HG03521 (cell line): ENCODE results near the gene VPS35L.
"Not testable (repeated sequence)": the region's sequence is repeated elsewhere in the genome, so short reads cannot be mapped to it uniquely, and the experiment has no call there.

Experiments used
- ATAC-seq: cut with Tn5 transposase; IDR thresholded peaks from one replicate; pipeline ENCODE4 v1.9.1; 2021; ENCODE audit warnings: mild to moderate bottlenecking, moderate library complexity; ENCODE audit not compliant: unreplicated experiment

The VPS35L gene

DNA sequence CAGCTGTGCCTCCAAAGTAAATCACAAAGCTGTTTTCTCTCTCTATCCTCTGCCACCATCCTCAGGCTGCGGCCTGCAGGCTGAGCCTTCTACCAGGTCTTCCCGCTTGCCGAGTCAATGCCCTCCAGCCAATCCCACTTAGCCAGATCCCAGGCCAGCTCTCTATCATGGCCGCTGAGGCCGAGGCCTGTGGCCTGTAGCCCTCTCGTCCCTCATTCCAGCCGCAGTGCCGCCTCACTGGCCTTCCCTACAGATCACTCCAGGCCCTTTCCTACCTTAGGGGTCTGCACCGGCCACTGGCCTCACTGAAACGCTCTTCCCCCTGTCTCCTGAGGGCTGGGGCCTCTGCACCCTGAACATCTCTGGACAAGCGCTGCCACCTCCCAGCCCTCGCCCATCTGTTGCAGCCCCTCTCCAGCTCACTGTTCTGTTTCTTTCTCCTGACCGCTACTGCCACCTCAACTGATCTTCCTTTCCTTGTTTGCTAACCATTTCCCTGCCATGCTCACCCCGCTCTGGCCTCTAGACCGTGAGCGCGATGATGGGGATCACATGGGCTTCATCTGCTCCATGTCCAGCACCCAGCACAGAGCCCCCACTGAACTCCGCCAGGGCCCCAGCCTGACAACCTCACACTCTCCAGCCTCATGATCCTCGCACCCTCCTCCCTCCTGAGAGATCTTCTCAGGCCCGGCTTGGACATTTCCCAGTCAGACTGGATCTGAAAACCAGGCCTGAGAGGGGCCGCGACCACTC lies 154.1 kb downstream of the VPS35L start:
- ATAC-seq, result no peak

- ATAC-seq, result no peak
Observed at GRCh38 chr16:19710191-19710908, 154.8 kb downstream of the VPS35L start.

GRCh38 chr16:19710991-19711545 lies 155.6 kb downstream of the VPS35L start:
- no peak for ATAC-seq

GRCh38 chr16:19711643-19712042 lies 156.1 kb downstream of the VPS35L start:
- no peak for ATAC-seq

DNA sequence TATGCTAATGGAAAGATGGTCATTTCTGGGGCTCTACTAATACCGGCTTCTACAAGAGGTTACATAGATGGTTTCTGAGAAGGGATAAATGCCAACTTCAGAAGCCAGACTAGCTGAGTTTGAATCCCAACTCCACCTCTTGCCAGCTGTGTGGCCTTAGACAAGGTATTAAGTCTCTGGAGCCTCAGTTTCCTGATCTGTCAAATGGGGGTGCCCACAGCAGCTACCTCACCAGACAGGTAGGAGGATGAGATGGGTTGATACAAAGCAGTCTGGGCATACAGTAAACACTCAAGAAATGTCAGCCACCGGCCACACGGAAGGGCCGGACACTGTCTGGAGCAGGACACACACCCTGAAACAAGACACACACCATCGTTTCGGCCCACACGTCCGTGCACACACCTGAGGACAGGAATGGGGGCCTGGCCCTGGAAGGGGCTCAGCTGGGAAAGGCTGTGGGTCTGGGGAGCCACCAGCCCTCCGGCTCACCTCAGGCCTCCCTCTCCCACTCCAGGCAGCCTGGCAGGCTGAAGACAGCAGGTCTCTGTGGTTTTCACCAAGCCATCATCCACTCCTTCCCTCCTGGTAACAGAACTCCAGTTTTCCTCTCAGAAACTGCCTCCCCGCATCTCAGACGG lies 157.0 kb downstream of the VPS35L start:
- ATAC-seq, result no peak

- ATAC-seq, result no peak
Observed at GRCh38 chr16:19713697-19714096, 158.2 kb downstream of the VPS35L start.

GRCh38 chr16:19715566-19715965 lies 160.1 kb downstream of the VPS35L start:
- ATAC-seq, result no peak

DNA sequence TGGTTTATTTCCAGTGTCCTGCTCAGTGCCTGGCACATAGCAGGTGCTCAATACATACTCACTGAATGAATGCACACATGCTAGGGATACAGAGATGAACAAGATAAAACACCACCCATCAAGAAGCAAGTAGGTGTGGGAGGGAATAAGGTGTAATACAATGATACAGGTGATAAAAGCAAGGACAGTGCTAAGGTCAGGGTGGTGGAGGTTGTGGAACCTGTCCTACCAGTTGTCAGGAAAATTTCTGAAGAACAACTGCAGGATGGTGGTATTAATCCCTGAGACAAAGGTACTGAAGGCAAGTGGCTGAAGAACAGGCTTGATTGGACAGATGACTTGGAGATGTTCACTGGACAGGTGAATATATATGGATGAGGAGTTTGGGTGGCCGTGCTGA lies 160.7 kb downstream of the VPS35L start:
- ATAC-seq, result no peak

GRCh38 chr16:19716728-19717127 lies 161.2 kb downstream of the VPS35L start:
- ATAC-seq, result not testable (repeated sequence)

- no peak for ATAC-seq
Observed at GRCh38 chr16:19717314-19717713, 161.8 kb downstream of the VPS35L start.

- peak; percentile 92 for ATAC-seq
Observed at GRCh38 chr16:19717741-19718623, 162.5 kb downstream of the VPS35L start, which contains the start of the genes IQCK and KNOP1. Gene IQCK (plus strand): TSS chr16:19718271. CDS start chr16:19718307, 36 bp downstream. Gene KNOP1 (minus strand): TSS chr16:19718227. CDS start chr16:19715035, 3,192 bp downstream.

DNA sequence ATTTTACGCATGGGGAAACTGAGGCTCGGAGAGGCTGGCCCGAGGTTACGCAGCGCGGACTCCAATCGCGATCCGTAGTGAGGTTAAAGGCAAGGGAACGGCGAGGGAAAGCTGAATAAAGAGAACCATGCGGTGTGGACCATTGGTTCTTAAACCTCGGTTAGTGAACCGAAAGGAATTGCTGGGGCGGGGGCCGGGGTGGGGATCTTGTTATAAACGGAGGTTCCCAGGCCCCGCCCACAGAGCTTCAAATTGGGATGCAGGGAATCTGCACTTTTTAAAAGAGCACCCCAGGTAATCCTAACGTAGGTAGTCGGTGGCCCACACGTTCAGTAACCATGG lies 163.1 kb downstream of the VPS35L start:
- no peak for ATAC-seq

- no peak for ATAC-seq
Observed at GRCh38 chr16:19722269-19722952, 166.9 kb downstream of the VPS35L start.

- ATAC-seq, result no peak
Observed at GRCh38 chr16:19722981-19723380, 167.5 kb downstream of the VPS35L start.

- no peak for ATAC-seq
Observed at GRCh38 chr16:19728636-19728965, 173.1 kb downstream of the VPS35L start.

DNA sequence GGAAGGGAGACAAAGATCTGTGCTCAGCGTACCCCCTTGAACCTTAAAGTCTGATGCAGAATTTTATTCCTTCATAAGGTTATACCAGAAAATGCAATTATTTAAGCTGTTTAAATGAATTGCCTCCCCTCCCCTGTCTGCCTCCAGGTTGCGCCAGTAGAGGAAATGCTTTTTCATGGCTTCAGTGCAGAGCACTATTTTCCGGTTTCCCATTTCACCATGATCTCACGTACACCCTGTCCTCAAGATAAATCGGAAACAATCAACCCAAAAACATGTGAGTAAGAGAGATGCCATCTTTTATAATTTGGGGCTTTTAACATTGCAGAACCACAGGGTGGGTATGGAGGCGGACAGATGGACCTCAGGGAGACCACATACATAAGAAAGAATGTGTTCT lies 178.0 kb downstream of the VPS35L start:
- no peak for ATAC-seq

DNA sequence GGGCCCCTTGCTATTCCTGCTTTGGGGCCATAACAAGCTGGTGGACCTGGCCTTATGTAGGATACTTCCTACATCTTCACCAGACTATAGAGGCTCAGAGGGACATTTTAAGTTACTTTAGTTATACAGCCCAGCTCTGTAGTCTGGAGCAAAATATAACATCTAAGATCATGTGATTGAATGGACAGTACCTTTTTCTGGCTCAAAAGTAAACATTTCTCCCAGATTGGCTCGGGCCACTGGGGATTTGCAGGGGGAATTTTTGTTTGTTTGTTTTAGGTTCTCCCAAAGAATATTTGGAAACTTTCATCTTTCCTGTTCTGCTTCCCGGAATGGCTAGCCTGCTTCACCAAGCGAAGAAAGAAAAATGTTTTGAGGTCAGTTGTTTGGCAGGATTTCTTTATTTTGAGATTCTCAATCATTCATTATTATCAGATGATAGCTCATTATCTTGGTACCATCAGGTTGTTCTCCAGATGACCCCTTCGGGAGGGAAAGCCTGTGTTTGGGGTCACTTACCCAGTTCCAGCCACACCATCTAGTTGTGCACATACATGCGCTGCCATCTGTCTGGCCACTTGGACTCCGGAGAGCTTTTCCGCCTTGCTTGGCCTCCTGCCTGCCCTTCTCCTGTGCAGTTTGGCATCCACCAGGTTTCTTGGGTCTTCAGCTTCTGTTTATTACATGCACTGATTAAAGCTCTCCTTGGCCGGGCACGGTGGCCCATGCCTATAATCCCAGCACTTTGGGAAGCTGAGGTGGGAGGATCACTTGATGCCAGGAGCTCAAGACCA lies 179.8 kb downstream of the VPS35L start:
- no peak for ATAC-seq

DNA sequence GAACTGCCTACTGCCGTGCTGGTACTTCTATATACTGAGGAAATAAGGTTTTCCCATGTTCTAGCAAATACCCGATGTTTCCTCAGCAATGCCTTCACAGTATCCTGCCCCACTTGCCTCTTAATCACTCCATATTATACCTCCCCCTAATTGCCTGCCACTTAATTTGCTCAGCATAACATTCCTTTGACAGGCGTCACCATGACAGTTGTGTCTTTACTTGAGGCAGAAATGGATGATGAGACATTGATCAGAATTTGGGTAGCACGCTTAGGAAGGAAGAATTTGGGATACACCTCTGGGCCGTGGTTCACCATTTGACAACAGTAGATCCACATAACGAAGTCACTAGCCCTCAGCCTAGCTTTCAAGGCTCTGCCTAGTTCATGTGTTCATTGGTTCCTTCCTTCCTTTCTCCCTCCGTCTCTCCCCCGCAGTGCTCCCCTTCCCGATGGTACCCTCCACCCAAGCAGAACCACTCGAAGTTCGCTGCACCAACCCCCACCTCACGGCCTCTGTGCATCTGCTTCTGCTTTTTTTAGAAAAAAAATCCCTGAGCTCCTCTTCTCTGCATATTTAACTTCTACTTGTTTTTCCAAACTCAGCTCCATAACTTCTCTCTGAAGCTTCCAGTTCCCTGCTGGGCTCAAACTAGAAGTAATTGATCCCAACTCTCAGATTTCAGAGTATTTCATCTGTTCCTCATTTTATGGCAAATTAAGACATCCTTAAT lies 182.0 kb downstream of the VPS35L start:
- ATAC-seq, result no peak

DNA sequence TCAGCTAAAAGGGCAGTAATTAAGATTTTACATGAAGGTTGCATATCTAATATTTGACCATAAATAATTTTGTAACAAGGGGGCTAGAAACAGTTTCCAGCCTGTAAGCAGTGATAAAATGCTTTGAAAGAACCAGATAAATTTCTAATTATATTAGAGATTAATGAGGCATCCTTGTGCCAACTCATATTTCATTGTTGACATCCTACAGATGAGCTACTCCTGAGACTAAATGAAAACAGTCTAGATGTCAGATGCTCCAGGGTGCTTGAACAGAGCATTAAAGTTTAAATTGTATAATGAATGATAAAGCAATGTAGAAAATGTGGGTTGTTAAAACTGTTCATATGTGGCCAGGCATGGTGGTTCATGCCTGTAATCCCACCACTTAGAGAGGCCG lies 185.9 kb downstream of the VPS35L start:
- no peak for ATAC-seq
